MCF 10A (cell line): ENCODE results near the gene RNASE7. TPM values are rescaled to one million over a fixed set of nuclear protein-coding genes. Genes with fewer than 3 reads are reported as not detected.

Experiments used
- BruUV-seq: library from RNA; stranded (reverse); fragments of 400-500 nt; replicated peaks from 2 replicates; lab custom pipeline; 2021; lab: Mats Ljungman, UMichigan
- CTCF ChIA-PET: fragments of 300-600 bp; sonication (Branson Sonifier 250); formaldehyde crosslinking; extraction: SDS; loops from one replicate; lab custom pipeline; 2021; ENCODE audit warnings: antibody characterized with exemption, inconsistent platforms; lab: Yijun Ruan, JAX
- POLR2A ChIA-PET: fragments of 300-600, 350-650 bp; sonication (Branson Sonifier 250); formaldehyde crosslinking; extraction: SDS; loops from one replicate; lab custom pipeline; 2020; ENCODE audit warnings: antibody characterized with exemption, inconsistent platforms; lab: Yijun Ruan, JAX
- DNase-seq: peaks from one replicate; pipeline ENCODE4 v3.0.0-alpha.2; 2018; ENCODE audit not compliant: unreplicated experiment
- H3K27ac Mint-ChIP-seq: one replicate; pipeline ENCODE4 v1.8.0; 2022; ENCODE audit warnings: mild to moderate bottlenecking, low read depth, mixed read lengths; ENCODE audit not compliant: unreplicated experiment
- H3K27me3 Mint-ChIP-seq: one replicate; pipeline ENCODE4 v1.8.0; 2022; ENCODE audit warnings: mixed read lengths; ENCODE audit not compliant: insufficient read depth, unreplicated experiment
- H3K36me3 Mint-ChIP-seq: one replicate; pipeline ENCODE4 v1.8.0; 2022; ENCODE audit warnings: mild to moderate bottlenecking, moderate library complexity, mixed read lengths; ENCODE audit not compliant: insufficient read depth, unreplicated experiment
- H3K4me1 Mint-ChIP-seq: one replicate; pipeline ENCODE4 v1.8.0; 2022; ENCODE audit warnings: mixed read lengths; ENCODE audit not compliant: insufficient read depth, unreplicated experiment
- H3K4me3 Mint-ChIP-seq: one replicate; pipeline ENCODE4 v1.8.0; 2022; ENCODE audit warnings: mild to moderate bottlenecking, moderate library complexity, mixed read lengths; ENCODE audit not compliant: unreplicated experiment
- H3K9me3 Mint-ChIP-seq: one replicate; pipeline ENCODE4 v1.8.0; 2022; ENCODE audit warnings: mixed read lengths; ENCODE audit not compliant: unreplicated experiment
- CTCF ChIP-seq: fragments of 200-600 bp; IDR thresholded peaks from one replicate; pipeline ENCODE4 v1.8.0; 2022; ENCODE audit warnings: antibody characterized with exemption, mild to moderate bottlenecking; ENCODE audit not compliant: unreplicated experiment
- intact Hi-C: fragments of 100-400 bp; cut with micrococcal nuclease; formaldehyde crosslinking; loops from 2 replicates; pipeline ENCODE4 v1.14.1; 2022
- total RNA-seq: library from RNA; stranded (reverse); gene quantifications from 2 replicates; pipeline ENCODE4 v1.2.3, GENCODE V29; 2022

The RNASE7 gene
- total RNA-seq, 1 experiment from 2014 or later = 10.9 TPM

GRCh38 chr14:21068521-21069387 is 26.6 kb downstream of the RNASE7 start:
- ChIA-PET POLR2A (interaction anchor here (0.6 to 1.2 kb wide), 7 partner anchors 17 to 39 kb away, joined by 3 to 8 read pairs (median 4); no protein-coding TSS in a partner anchor), CTCF (interaction anchor here (0.6 to 4.8 kb wide), 23 partner anchors 13 to 640 kb away, joined by 3 to 127 read pairs (median 3); partner anchors contain the start of genes RNASE7 and TMEM253)
- BruUV-seq = no TSS peak
- Mint-ChIP-seq H3K4me3 (peak overlapping the region; percentile 83), H3K27me3 (peaks cover 11% of the 10 kb centered on the region), H3K4me1 (peaks cover 26% of the 10 kb centered on the region), H3K27ac (no peak overlapping the region), H3K36me3 (peaks cover 12% of the 10 kb centered on the region), H3K9me3 (no peaks in the 10 kb centered on the region)
- DNase-seq = peak; percentile 64
- intact Hi-C loops = loop anchor here (1.0 to 10.0 kb wide), 3 partner anchors 36 to 489 kb away; no protein-coding TSS in a partner anchor
- peak; percentile 24 for TF ChIP-seq CTCF

- TF ChIP-seq CTCF = no peak
- BruUV-seq = no TSS peak
- POLR2A ChIA-PET = interaction anchor here (1.5 to 3.7 kb wide), 3 partner anchors 17 to 55 kb away, joined by 4 to 38 read pairs (median 9); no protein-coding TSS in a partner anchor
- Mint-ChIP-seq H3K4me1 (peaks cover 26% of the 10 kb centered on the region), H3K4me3 (peak overlapping the region; percentile 83), H3K27ac (peak overlapping the region; percentile 54), H3K9me3 (no peaks in the 10 kb centered on the region), H3K36me3 (peaks cover 12% of the 10 kb centered on the region), H3K27me3 (peaks cover 11% of the 10 kb centered on the region)
- intact Hi-C loops = loop anchor here (5.0 to 10.0 kb wide), 2 partner anchors 65 to 488 kb away; no protein-coding TSS in a partner anchor
- no peak for DNase-seq
- CTCF ChIA-PET = interaction anchor here (0.7 to 5.3 kb wide), 17 partner anchors 12 to 396 kb away, joined by 3 to 127 read pairs (median 11); partner anchors contain the start of genes RNASE7 and TMEM253
These were observed 27.4 kb downstream of the RNASE7 start for GRCh38 chr14:21069388-21070082.

GRCh38 chr14:21070083-21070609 is 28.0 kb downstream of the RNASE7 start, which contains the start of gene ARHGEF40:
Gene ARHGEF40 (plus strand): TSS chr14:21070304. CDS start chr14:21070397, 93 bp downstream.
- no TSS peak for BruUV-seq
- ChIA-PET CTCF (interaction anchor here (0.7 to 6.3 kb wide), 18 partner anchors 8 to 122 kb away, joined by 3 to 82 read pairs (median 6); no protein-coding TSS in a partner anchor), POLR2A (interaction anchor here (0.5 to 3.7 kb wide), 10 partner anchors 13 to 1861 kb away, joined by 3 to 38 read pairs (median 4); partner anchors contain the start of gene RNASE8)
- intact Hi-C loops = no loop called here
- Mint-ChIP-seq H3K27me3 (peaks cover 9% of the 10 kb centered on the region), H3K27ac (peak within 1 kb of the TSS; percentile 54), H3K9me3 (no peaks in the 10 kb centered on the region), H3K4me3 (peak within 1 kb of the TSS; percentile 83), H3K36me3 (peaks cover 12% of the 10 kb centered on the region), H3K4me1 (peaks cover 26% of the 10 kb centered on the region)
- peak; percentile 42 for DNase-seq
- TF ChIP-seq CTCF = no peak
